Activated CD8-positive, alpha-beta memory T cell treated with anti-CD3 and anti-CD28 coated beads, Interleukin-2, amount 50 U/mL, for 1 hour (primary cell): ENCODE data around the gene PPP1R13B.

Experiments
- DNase-seq: peaks from one replicate; pipeline ENCODE4 v3.0.0-alpha.2; 2020; ENCODE audit errors: extremely low read depth

Gene PPP1R13B

DNA sequence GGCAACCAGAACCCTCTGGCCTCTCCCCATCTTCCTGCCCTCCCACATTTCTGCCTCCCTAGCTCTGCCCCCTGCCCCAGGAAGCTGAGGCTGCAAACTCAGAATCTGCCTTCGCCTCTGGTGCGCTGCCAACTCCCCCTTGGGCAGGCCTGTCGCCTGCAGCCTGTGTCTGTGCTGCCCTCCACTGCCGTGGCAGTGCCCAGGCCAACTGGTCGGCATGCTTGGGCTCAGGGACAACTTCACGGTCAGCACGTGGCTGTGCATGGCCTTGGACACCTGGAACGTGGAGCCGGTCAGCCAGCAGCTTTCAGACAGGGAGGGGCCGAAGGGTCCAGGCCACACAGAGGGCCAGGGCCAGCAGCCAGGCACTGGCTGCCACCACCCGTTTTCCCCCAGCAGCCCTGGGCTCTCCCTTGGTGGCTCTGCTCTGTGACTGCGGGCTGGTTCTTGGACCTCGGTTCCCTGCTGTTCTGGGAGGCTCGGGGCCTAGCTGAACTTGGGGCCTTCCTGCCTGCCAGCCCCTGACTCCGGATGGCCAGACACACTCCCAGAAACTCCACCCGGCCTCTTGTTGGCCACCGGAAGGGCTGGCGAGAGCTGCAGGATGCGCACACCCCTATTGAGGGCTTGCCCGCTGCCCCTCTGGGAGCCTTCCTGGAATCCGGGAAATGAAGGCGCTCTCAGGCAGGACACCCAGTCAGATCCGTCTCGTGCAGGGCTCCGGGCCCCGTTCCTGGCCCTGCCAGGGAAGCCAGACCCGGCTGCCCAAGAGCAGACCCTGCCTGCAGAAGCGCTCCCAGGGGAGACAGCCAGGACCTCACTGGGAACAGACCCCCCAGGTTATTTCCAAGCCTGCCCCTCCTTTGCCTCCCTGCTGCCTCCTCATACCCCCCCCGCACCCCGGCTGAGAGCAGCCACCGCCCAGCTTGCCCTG, 34.2 kb upstream of the PPP1R13B start:
- DNase-seq: no peak

DNA sequence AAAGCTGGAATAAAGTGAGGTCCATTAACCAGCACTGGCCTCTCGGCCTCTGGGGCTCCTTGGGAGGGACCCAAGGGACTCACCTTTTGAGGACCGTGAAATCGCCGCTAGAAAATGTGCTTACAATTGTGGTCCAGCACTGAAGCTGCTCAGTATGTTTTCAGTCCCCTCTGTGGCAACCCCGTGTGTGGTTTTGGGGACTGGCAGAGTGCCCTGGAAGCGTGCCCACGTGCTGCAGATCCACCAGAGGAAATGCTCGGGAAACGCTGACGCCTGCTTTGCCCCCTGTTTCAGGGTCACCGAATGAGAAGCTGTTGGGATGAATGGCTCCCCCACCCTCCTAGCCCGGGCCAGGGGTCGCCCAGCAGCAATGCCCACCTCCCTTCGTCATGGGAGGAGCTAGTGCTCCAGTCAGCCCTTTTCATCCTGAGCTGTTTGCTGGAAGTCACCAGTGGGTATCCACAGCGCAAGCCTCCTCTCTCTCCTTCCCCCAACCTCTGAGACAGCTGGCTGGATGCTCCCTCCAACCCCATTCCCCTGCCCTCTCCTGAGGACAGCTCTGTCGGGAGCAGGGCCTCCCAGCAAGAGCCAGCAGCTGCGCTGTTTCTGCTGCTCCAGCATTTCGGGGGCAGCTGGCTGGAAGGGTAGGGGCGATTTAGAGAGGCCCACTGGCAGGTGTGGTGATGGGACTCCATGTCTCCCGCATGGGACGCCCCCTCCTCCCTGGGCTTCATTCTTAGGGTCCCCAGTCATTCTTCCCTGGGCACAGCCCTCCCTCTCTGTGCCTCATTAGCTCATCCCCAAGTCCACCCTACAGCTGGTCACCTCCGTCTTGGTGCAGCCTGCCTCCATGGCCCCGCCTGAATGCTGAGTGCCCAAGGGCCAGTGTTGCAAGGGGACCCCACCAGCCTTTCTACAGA, 33.2 kb upstream of the PPP1R13B start:
- no peak for DNase-seq

DNA sequence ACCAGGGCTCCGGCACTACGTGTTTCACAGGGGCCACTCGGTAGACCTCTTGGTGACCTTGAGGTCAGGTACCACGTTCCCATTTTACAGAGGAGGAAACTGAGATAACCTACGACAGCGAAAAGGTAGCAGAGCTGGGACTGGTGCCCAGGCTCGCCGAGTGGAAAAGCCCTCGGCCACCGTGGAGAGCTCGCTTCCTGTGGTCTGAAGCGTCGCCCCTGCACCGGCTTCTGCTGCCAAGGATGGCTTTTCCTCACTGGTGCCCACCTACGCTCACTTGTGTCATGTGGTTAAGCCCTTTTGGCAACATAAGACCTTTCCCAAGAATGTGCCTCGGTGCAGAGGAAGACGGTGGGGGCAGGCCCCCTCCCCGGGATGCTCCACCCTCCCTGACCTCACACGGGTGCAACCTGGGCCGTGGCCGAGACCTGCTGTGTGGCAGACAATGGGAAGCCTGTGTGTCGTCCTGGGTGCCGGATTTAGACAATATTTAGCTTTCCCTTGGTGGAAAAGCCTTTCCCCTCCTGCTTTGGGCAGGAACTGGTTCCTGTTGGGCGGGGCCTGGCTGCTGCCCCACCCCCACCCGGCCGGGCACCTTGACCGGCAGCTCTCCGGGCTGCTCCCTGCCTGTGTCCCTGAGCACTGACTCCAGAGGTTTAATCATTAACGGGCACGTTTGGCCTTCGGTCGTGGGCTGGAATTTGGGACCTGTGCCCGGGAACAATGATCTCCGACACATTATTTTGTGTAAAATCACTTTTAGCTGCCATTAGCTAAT, 32.4 kb upstream of the PPP1R13B start:
- no peak for DNase-seq

GRCh38 chr14:103879118-103879569, 31.8 kb upstream of the PPP1R13B start:
- no peak for DNase-seq

DNA sequence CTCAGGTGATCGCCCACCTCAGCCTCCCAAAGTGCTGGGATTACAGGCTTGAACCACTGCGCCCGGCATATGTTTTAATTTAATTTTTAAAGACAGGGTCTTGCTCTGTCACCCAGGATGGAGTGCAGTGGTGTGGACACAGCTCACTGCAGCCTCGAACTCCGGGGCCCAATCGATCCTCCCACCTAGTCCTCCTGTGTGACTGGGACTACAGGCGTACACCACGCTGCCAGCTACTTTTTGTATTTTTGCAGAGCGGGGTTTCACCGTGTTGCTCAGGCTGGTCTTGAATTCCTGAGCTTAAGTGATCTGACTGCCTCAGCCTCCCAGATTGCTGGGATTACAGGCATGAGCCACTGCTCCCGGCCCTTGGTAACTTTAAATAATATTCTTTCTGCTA, 30.8 kb upstream of the PPP1R13B start:
- DNase-seq: no peak

DNA sequence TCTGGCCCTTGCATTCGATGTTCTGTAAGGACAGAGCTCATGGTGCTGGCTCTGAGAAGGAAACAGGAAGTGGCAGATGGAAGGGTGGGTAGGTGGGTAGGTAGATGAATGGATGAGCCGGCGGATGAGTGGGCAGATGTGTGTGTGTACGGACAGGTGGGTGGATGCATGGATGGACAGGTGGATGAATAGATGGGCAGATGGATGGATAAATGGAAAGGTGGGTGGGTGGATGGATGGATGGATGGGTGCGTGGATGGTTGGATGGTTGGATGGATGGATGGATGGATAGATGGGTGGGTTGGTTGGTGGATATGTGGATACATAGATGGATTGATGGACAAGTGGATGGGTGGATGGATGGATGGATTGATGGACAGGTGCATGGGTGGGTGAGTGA, 27.6 kb upstream of the PPP1R13B start:
- DNase-seq: no peak

GRCh38 chr14:103872481-103873113, 25.2 kb upstream of the PPP1R13B start:
- DNase-seq: peak; percentile 11

- DNase-seq: peak; percentile 20
These were observed 24.5 kb upstream of the PPP1R13B start for GRCh38 chr14:103871596-103872480.

DNA sequence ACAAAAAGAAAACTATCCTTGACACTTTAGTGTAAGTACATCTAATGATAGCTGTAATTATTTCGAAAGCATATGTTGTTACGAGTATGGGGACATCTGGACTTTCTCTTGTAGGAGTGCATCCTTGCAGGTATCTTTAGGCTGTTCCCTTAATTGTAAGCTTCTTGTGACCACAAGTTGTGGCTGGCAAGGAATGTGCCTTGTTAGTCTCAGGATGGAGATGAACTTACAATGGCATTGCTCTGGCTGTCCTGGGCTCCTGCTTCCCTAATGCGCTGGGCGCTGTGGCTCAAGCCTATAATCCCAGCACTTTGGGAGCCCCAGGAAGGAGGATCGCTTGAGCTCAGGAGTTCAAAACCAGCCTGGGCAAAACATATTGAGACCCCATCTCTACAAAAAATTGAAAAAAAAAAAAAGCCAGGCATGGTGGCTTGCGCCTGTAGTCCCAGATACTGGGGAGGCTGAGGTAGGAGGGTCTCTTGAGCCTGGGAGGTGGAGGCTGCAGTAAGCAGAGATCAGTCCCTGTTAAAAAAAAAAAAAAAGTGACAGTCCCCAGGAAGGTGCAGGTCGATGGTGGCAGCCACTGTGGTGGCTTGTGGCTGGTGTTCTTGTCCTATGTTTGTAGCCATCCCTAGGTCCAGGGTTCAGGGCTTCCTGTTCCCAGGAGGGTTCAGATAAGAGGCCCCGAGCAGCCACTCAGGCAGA, 23.7 kb upstream of the PPP1R13B start:
- no peak for DNase-seq

DNA sequence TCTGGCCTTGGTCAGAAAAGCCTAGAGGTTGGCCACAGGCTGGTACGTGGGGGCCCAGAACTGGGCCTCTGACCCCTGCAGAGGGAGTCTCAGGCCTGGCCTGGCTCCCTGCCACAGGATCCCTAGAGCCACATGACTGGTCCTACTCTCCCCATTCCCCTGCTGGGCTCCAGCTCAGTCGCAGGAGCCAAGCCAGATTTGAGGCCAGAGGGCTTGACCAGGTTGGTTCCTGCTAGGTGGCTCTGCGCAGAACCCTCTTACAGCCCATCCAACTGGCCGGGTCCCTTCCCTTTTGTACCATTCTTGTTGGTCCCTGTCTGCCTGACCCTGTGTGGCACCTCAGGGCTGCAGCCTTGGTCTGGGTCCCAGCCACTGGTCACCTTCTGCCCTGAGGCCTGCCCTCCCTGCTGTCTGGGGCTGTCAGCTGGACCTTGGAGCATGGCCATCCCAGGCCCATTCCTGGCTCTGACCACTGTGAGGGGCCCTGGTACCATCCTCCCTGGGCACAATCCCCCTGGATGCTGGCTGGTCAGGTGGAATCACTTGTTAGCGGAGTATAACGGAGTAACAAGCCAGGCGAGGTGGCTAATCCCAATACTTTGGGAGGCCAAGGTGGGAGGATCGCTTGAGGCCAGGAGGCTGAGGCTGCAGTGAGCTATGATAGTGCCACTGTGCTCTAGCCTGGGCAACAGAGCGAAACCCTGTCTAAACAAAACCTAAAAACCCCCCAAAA, 22.9 kb upstream of the PPP1R13B start:
- DNase-seq: no peak

DNA sequence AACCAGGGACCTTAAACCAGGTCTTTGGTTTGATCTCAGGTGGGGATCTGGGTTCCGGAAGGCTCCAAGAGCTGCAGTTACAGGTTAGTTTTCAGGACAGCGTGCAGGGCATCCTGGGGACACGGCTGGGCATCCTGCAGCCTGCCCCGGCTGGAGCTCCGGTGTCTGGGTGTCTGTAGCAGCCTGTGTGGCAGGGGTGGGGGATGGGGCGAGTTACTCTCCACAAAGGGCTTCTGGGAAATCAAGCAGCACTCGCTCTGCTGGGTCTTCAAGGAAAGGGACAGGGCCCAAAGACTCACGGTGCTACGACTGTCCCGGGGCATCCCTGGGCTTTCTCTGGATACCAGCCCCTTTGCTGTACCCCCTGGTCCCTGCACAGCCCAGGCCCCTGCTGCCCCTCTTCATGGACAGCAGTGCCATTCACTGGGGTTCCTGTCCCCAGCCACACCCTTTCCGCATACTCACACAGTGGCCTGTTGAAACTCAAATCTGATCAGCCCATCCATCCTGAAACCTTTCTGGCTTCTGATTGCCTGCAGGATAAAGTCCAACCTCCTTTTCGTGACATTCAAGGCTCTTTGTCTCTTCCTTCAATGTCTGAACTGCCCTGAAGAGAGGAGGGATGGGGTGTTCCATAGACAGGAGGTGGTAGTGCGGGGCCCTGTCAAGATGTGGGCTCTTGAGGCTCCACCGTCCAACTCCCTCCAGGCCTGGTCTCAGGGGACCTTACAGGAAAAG, 22.2 kb upstream of the PPP1R13B start:
- no peak for DNase-seq

GRCh38 chr14:103868242-103868897, 21.0 kb upstream of the PPP1R13B start:
- DNase-seq: no peak

DNA sequence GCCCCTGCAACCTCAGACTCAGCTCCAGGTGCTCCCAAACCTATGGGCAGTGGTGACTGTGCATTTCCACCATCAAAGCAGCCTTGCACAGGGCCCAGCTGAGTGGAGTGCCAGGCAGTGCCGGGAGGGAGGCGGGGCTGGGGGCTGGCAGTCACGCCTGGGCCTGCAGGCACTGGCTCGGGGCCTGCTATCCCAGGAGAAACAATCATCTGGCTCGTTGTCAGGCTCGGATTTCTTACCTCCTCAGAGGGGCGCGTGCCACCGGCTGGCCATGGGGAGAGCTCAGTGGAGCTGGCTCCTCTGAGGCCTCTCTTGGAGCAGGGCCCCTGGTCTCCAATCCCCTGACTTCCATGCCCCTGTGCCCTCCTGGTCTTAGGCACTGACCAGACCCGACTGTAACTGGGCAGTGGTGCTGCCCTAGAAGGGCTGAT, 20.2 kb upstream of the PPP1R13B start:
- no peak for DNase-seq

GRCh38 chr14:103867020-103867419, 19.6 kb upstream of the PPP1R13B start:
- DNase-seq: no peak

DNA sequence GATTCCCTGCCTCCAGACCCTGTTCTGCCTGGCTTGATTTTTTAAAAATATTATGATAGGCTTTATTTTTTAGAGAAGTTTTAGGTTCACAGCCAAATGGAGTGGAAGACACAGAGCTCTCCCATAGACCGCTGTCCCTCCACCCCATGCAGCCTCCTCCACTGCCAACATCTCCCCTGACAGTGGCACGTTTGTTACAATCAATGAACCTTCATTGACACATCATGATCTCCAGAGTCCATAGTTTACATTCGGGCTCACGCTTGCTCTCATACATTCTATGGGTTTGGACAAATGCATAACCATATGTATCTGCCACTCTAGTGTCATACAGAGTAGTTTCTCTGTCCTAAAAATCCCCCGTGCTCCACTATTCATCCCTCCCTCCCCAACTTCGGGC, 15.9 kb upstream of the PPP1R13B start:
- DNase-seq: no peak

GRCh38 chr14:103862393-103862782, 15.0 kb upstream of the PPP1R13B start:
- no peak for DNase-seq
